LNCAP (cell line): ENCODE measurements around the gene PLA2G5.

Source experiments
- CTCF ChIP-seq: fragments of 450-650 bp; IDR thresholded peaks from 2 replicates; pipeline ENCODE4 v1.5.1; 2017; ENCODE audit warnings: mild to moderate bottlenecking

PLA2G5 gene

DNA sequence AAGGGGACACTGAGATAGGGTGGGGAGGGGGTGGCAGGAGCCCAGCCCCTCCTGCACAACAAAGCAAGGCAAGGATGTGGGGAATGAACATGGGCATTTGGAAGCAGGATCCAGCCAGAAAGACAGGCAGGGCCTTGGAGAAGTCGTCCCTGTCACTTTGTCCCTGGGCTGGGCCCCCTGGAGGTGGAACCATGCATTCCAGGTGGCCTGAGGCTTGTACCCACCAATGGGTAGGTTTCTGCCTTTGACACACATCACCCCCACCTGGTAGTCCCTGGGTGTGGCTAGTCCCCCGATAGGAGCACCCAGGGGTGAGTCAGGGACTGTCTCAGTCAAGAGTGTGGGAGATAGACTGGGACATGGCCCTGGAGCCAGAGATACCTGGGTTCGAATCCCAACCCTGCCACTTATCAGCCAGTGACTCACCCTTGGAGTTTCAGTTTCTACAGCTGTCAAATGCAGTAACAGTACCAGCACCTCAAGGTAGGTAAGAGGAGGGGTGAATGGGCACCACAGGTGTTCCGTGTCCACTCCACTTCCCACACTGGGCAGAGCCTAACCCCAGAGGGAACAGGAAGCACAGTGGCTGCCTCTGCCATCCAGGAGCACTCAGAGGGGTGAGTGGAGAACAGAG, 39.3 kb downstream of the PLA2G5 start:
- no peak for TF ChIP-seq CTCF

DNA sequence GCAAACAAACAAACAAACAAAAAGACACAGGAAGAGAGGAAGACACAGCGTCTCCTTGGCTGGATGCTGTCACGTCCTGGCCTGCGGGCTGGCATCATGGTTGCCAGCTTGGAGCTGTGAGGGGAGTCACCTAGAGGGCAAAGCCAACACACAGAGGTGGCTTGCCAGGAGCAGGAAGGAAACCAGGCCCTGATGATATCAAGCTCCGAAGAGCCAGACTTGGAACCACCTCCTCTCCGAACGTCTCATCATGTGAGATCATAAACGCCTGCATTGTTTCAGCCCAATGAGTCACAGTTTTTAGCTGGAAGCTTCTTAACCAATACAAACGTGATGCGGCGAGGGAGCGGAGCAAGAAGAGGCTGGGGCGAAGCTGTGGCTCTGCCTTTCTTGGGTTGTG, 40.7 kb downstream of the PLA2G5 start:
- no peak for TF ChIP-seq CTCF

DNA sequence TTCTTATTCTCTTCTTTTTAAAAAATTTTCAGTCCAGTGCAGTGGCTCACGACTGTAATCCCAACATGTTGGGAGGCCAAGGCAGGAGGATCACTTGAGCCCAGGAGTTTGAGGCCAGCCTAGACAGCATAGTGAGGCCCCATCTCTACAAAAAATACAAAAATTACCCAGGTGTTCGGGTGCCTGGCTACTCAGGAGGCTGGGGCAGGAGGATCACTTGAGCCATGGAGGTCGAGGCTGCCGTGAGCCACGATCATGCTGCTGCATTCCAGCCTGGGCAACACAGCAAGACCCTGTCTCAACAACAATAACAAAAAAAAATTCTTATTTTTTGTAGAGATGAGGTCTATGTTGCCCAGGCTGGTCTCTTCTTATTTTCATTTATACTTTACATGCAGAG, 41.5 kb downstream of the PLA2G5 start:
- no peak for TF ChIP-seq CTCF

- no peak for TF ChIP-seq CTCF
Measured at GRCh38 chr1:20112279-20113000, 42.4 kb downstream of the PLA2G5 start.

- TF ChIP-seq CTCF, result no peak
Measured at GRCh38 chr1:20114021-20114648, 44.1 kb downstream of the PLA2G5 start.

- TF ChIP-seq CTCF, result no peak
Measured at GRCh38 chr1:20115479-20115878, 45.5 kb downstream of the PLA2G5 start.

GRCh38 chr1:20115916-20116315, 45.9 kb downstream of the PLA2G5 start:
- TF ChIP-seq CTCF, result no peak
